ENCODE data around the gene SMIM24. TPM values are rescaled to one million over a fixed set of nuclear protein-coding genes. Genes with fewer than 3 reads are reported as not detected.

Gene SMIM24
- total RNA-seq, 2 experiments from 2014 or later = 5.2 to 6.0 TPM

- POLR2A ChIA-PET = interaction anchor here (0.6 to 1.6 kb wide), 2 partner anchors 20 to 224 kb away, joined by 3 to 4 read pairs; partner anchors contain the start of gene SMIM24
- ATAC-seq (ENCODE audit: low read depth) = no peak
Observed at GRCh38 chr19:3499738-3500428, 19.6 kb upstream of the SMIM24 start.

GRCh38 chr19:3497757-3498520, 17.6 kb upstream of the SMIM24 start:
- no peaks in the 10 kb centered on the region for H3K27me3 Mint-ChIP-seq
- no peaks in the 10 kb centered on the region for H3K9me3 Mint-ChIP-seq
- H3K36me3 Mint-ChIP-seq = peaks cover 10% of the 10 kb centered on the region
- ATAC-seq (ENCODE audit: low read depth) (no peak), DNase-seq (no peak)
- H3K4me3 Mint-ChIP-seq = no peak overlapping the region
- peaks cover 16% of the 10 kb centered on the region for H3K4me1 Mint-ChIP-seq
- no peak overlapping the region for H3K27ac Mint-ChIP-seq
- POLR2A ChIA-PET = no interaction called here

More at GRCh38 chr19:3499738-3500428, 19.6 kb upstream of the SMIM24 start:
- H3K9me3 Mint-ChIP-seq = no peaks in the 10 kb centered on the region
- DNase-seq = no peak
- peak overlapping the region; percentile 98 for H3K27ac Mint-ChIP-seq
- peaks cover 18% of the 10 kb centered on the region for H3K4me1 Mint-ChIP-seq
- peak overlapping the region; percentile 93 for H3K4me3 Mint-ChIP-seq
- H3K27me3 Mint-ChIP-seq = no peaks in the 10 kb centered on the region
- H3K36me3 Mint-ChIP-seq = peaks cover 10% of the 10 kb centered on the region

- Mint-ChIP-seq H3K4me1 (peaks cover 16% of the 10 kb centered on the region), H3K27me3 (no peaks in the 10 kb centered on the region), H3K36me3 (peaks cover 10% of the 10 kb centered on the region), H3K27ac (no peak overlapping the region), H3K9me3 (no peaks in the 10 kb centered on the region), H3K4me3 (no peak overlapping the region)
- ATAC-seq (ENCODE audit: low read depth) (no peak), DNase-seq (no peak)
- POLR2A ChIA-PET = no interaction called here
Observed at GRCh38 chr19:3496392-3497273, 16.3 kb upstream of the SMIM24 start.

DNA sequence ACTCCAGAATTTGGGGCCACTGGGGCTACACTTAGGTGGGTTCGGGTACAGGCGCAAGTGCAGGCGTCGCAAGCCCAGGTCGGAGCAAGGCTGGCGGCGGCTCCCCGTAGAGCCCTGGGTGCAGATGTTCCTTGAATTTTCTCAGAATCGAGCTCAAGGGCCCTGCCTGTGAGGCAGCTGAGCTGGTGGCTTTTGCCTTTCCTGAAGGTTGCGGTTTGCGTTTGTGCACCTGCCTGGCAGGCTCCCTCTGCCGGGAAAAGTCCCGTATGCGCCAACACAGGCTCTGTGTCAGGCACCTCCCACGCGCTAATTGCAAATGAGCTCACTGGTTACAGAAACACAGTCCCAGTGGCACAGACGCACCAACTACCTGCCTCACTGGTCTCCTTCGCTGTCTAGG, 14.2 kb upstream of the SMIM24 start:
- H3K27me3 Mint-ChIP-seq = no peaks in the 10 kb centered on the region
- peak overlapping the region; percentile 34 for H3K27ac Mint-ChIP-seq
- DNase-seq (no peak), ATAC-seq (ENCODE audit: low read depth) (peak; percentile 49)
- no peak overlapping the region for H3K4me3 Mint-ChIP-seq
- POLR2A ChIA-PET = interaction anchor here (0.5 kb wide), 1 partner anchor 24 kb away, joined by 5 read pairs; no protein-coding TSS in a partner anchor
- H3K9me3 Mint-ChIP-seq = no peaks in the 10 kb centered on the region
- H3K4me1 Mint-ChIP-seq = peaks cover 6% of the 10 kb centered on the region
- H3K36me3 Mint-ChIP-seq = peaks cover 10% of the 10 kb centered on the region

DNA sequence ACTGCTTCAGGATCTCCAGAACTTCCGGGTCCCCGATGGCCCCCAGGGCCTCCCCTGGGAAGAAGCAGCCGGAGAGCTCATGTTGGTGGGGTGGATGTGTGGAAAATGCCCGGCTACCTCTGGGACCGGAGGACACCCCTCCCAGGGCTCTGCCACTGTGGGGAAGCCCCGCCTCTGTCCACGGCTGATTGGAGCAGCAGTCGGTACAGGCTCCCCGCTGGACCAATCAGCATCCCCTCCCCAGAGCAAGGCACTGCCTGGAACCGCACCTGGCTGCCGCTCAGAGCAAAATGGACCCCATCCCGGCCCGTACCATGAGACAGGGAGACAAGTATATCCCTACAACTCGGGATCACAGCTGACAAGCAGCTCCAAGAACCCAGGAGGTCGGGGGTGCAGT, 13.7 kb upstream of the SMIM24 start:
- H3K27me3 Mint-ChIP-seq = no peaks in the 10 kb centered on the region
- peaks cover 9% of the 10 kb centered on the region for H3K36me3 Mint-ChIP-seq
- H3K4me3 Mint-ChIP-seq = peak overlapping the region; percentile 40
- POLR2A ChIA-PET = no interaction called here
- ATAC-seq (ENCODE audit: low read depth) (peak; percentile 68), DNase-seq (peak; percentile 52)
- H3K27ac Mint-ChIP-seq = peak overlapping the region; percentile 34
- H3K9me3 Mint-ChIP-seq = no peaks in the 10 kb centered on the region
- peaks cover 4% of the 10 kb centered on the region for H3K4me1 Mint-ChIP-seq

DNA sequence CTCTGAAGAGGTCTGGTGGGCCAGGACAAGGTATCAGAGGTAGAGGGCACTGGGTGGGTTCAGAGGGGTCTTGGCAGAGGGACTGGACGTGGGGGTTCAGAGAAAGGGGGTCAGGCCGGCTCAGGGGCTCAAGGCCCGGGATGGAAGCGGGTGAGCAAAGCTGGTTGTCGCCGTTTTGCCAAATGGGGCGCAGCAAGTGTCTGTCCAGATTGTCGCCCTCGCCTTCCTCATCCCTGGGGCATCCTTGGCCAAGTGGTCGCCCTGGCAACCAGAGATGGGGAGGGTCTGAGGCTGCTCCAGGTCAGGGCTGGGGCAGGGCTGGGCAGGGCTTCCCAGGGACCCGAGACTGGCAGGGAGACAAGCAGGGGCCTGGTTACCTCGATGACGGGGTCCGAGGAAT, 13.3 kb upstream of the SMIM24 start:
- POLR2A ChIA-PET = no interaction called here
- peaks cover 7% of the 10 kb centered on the region for H3K36me3 Mint-ChIP-seq
- peaks cover 2% of the 10 kb centered on the region for H3K4me1 Mint-ChIP-seq
- no peak overlapping the region for H3K27ac Mint-ChIP-seq
- no peaks in the 10 kb centered on the region for H3K9me3 Mint-ChIP-seq
- ATAC-seq (ENCODE audit: low read depth) = no peak
- no peak overlapping the region for H3K4me3 Mint-ChIP-seq
- H3K27me3 Mint-ChIP-seq = no peaks in the 10 kb centered on the region
- DNase-seq = no peak

DNA sequence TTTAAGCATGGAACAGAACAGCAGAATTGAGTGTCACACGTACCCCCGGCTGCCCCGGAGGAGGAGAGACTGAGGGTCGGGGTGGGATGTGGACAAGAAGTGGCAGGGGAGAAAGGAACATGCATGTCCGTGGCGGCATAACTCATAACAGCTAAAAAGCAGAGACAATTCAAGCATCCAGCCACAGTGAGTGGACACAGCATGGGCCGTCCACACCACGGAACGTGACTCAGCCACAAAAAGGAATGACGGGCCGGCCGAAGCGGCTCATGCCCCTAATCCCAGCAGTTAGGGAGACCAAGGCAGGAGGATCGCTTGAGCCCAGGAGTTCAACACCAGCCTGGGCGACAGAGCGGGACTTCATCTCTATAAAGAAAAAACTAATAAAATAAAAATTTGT, 12.6 kb upstream of the SMIM24 start:
- no peak overlapping the region for H3K4me3 Mint-ChIP-seq
- POLR2A ChIA-PET = no interaction called here
- H3K9me3 Mint-ChIP-seq = no peaks in the 10 kb centered on the region
- peaks cover 2% of the 10 kb centered on the region for H3K4me1 Mint-ChIP-seq
- ATAC-seq (ENCODE audit: low read depth) (no peak), DNase-seq (no peak)
- H3K27ac Mint-ChIP-seq = no peak overlapping the region
- peaks cover 5% of the 10 kb centered on the region for H3K36me3 Mint-ChIP-seq
- no peaks in the 10 kb centered on the region for H3K27me3 Mint-ChIP-seq

GRCh38 chr19:3492131-3492839, 12.0 kb upstream of the SMIM24 start:
- peaks cover 2% of the 10 kb centered on the region for H3K4me1 Mint-ChIP-seq

GRCh38 chr19:3491396-3492119, 11.2 kb upstream of the SMIM24 start:
- ATAC-seq (ENCODE audit: low read depth) (no peak), DNase-seq (no peak)
- no peaks in the 10 kb centered on the region for H3K27me3 Mint-ChIP-seq
- H3K4me3 Mint-ChIP-seq = no peak overlapping the region
- POLR2A ChIA-PET = no interaction called here
- peaks cover 4% of the 10 kb centered on the region for H3K36me3 Mint-ChIP-seq
- no peak overlapping the region for H3K27ac Mint-ChIP-seq
- peaks cover 2% of the 10 kb centered on the region for H3K4me1 Mint-ChIP-seq
- no peaks in the 10 kb centered on the region for H3K9me3 Mint-ChIP-seq

More at GRCh38 chr19:3492131-3492839, 12.0 kb upstream of the SMIM24 start:
- Mint-ChIP-seq H3K36me3 (peaks cover 4% of the 10 kb centered on the region), H3K27me3 (no peaks in the 10 kb centered on the region), H3K4me3 (no peak overlapping the region), H3K9me3 (no peaks in the 10 kb centered on the region), H3K27ac (peak overlapping the region; percentile 34)
- ATAC-seq (ENCODE audit: low read depth) = no peak
- DNase-seq = no peak
- POLR2A ChIA-PET = no interaction called here

- H3K27me3 Mint-ChIP-seq = peaks cover 3% of the 10 kb centered on the region
- DNase-seq (no peak), ATAC-seq (ENCODE audit: low read depth) (no peak)
- POLR2A ChIA-PET = no interaction called here
- no peak within 1 kb of the TSS for H3K27ac Mint-ChIP-seq
- H3K36me3 Mint-ChIP-seq = no peaks in the 10 kb centered on the region
- H3K4me3 Mint-ChIP-seq = no peak within 1 kb of the TSS
- H3K4me1 Mint-ChIP-seq = peaks cover 15% of the 10 kb centered on the region
- no peaks in the 10 kb centered on the region for H3K9me3 Mint-ChIP-seq
Observed at GRCh38 chr19:3483226-3483628, 2.9 kb upstream of the SMIM24 start, which contains the start of gene SMIM44. Gene SMIM44 (minus strand): TSS chr19:3483441. CDS start chr19:3483403, 38 bp downstream.

DNA sequence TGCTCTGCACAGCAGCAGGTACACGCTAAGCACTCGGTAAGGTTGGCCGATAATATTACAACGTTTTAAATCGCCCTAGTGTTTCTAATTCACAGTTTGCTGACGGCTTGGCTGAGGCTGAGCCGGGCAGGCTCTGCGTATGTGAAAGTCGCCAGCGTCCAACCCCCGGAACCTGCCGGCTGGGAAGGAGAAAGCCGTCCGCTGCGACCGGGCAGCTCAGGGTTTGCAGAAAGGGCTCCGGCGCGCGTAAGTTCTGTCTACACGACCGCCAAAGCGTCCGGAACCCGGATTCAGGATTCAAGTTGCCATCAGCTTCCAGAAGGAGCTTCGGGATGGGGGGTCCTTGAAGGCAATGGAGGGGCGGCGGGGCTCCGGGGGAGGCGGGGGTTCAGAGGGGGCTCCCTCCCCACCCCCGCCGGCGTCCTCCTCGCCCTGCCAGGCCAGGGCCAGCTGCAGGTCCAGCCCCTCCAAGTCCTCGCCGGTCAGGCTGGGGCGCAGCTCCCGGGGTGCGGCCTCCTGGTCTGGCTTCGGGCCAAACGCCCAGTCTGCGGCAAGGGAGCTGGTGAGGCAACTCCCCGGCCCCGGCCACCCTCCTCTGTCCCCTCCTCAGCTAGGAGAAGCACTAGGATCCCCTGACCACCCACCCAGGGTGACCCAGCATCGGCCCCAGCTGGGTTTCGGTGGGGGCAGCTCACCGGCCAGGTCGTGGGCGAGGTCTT, 2.3 kb upstream of the SMIM24 start:
- POLR2A ChIA-PET = no interaction called here
- H3K4me3 Mint-ChIP-seq = no peak overlapping the region
- ATAC-seq (ENCODE audit: low read depth) = no peak
- H3K4me1 Mint-ChIP-seq = peaks cover 20% of the 10 kb centered on the region
- DNase-seq = no peak
- no peak overlapping the region for H3K27ac Mint-ChIP-seq
- no peaks in the 10 kb centered on the region for H3K36me3 Mint-ChIP-seq
- peaks cover 3% of the 10 kb centered on the region for H3K27me3 Mint-ChIP-seq
- no peaks in the 10 kb centered on the region for H3K9me3 Mint-ChIP-seq
